Suppressor macrophage (primary cell): ENCODE measurements around the gene TAS2R39.
"Not testable (repeated sequence)": the region's sequence is repeated elsewhere in the genome, so short reads cannot be mapped to it uniquely, and the experiment has no call there.

Experiments used
- DNase-seq, 4 experiments: peaks; one replicate each; pipeline ENCODE4 v3.0.0-alpha.2; 2020 to 2022
- total RNA-seq, 17 experiments: gene quantifications; one replicate each; lab custom pipeline; 2026; ENCODE audit warnings: mixed read lengths in 6 of 17, inconsistent platforms in 3 of 17; lab: John Stamatoyannopoulos, UW

Gene TAS2R39
- total RNA-seq: 0 to 0.11 (median 0) reads per million in 17 experiments

GRCh38 chr7:143183024-143183423 is at the start of gene TAS2R39:
TSS of gene TAS2R39 (plus strand) at chr7:143183419. CDS start at chr7:143183419, 0 bp downstream.
- DNase-seq: no peak

GRCh38 chr7:143147070-143147469 is 36.1 kb upstream of the TAS2R39 start:
- DNase-seq: no peak

- no peak for DNase-seq
Measured at GRCh38 chr7:143148050-143148449, 35.2 kb upstream of the TAS2R39 start.

- DNase-seq: no peak
Measured at GRCh38 chr7:143148651-143149050, 34.6 kb upstream of the TAS2R39 start.

DNA sequence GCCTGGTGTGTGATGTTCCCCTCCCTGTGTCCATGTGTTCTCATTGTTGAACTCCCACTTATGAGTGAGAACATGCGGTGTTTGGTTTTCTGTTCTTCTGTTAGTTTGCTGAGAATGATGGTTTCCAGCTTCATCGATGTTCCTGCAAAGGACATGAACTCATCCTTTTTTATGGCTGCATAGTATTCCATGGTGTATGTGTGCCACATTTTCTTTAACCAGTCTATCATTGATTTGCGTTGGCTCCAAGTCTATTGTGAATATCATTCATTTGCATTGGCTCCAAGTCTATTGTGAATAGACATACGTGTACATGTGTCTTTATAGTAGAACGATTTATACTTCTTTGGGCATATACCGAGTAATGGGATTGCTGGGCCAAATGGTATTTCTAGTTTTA is 32.5 kb upstream of the TAS2R39 start:
- not testable (repeated sequence) for DNase-seq

DNA sequence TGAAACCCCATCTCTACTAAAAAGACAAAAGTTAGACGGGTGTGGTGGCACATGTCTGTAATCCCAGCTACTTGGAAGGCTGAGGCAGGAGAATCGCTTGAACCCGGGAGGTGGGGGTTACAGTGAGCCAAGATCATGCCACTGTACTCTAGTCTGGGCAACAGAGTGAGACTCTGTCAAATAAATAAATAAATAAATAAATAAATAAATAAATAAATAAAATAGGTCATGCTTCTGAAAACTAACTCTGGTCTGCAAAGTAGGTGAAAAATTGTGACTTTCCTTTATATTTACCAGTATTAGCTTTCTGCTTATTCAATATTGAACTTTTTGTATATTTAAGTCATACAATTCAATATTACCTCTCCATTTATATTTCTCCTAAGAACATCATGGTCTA is 24.6 kb upstream of the TAS2R39 start:
- DNase-seq: not testable (repeated sequence)

DNA sequence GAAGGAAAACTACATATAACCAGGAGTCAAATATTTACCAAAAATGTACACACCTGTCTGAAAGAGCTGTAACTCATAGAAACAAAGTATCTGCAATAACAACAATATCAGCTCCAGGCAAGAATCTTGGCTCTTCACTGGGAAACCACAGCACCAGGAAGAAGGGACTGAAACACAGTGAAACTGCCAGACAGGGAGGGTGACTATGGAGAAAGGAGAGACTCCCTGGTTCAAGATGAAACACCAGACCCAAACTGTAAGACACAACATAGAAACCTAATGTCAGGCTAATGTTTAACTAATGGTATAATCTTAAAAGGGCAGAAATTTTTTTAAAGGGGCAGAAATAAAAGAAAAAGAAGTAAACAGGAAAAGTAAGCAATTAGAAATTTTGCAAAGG is 11.5 kb upstream of the TAS2R39 start:
- DNase-seq: no peak

DNA sequence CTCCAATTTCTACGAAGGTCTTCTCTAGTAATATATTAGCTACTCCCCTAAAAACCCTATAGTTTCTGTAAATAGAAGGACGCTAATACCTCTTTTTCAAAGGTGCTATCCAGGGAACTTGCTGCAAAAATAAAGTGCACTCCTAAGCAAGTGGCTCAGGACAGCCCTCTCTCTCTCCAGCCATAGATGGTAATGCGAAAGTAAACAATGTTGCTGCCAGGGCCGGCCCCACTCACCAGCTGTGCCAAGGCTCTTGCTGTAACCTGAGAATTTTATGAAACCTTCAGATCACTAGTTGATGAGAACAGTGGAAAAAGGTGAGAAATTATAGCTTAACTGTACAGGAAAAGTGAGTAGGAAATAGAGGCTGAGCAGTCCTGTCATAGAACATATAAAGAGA is 10.9 kb upstream of the TAS2R39 start:
- DNase-seq: no peak

GRCh38 chr7:143176128-143176527 is 7.1 kb upstream of the TAS2R39 start:
- DNase-seq: no peak

- peak in 2 of 4 experiments; percentile 20 for DNase-seq
Measured at GRCh38 chr7:143177374-143178119, 5.7 kb upstream of the TAS2R39 start.

- DNase-seq: not testable (repeated sequence)
Measured at GRCh38 chr7:143180771-143181170, 2.4 kb upstream of the TAS2R39 start.

- DNase-seq: no peak
Measured at GRCh38 chr7:143181349-143181748, 1.9 kb upstream of the TAS2R39 start.

DNA sequence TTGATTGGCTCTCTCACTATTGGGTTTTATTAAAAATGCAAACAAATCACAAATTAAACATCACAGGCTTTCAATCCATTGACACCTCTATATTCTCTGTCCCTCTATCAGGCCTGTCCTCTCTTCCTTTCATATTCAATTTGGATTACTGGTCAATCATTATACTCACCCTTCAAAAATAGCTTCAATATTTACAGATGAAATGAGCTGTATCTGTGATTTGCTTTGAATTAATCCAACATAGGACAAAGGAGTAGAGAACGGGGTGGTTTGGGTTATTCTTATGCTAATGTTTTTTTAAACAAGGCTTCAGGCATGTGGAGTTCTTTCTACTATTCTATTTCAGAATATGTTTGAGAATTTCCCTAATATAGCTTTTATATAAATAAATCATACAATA is 2.3 kb downstream of the TAS2R39 start:
- DNase-seq: no peak

DNA sequence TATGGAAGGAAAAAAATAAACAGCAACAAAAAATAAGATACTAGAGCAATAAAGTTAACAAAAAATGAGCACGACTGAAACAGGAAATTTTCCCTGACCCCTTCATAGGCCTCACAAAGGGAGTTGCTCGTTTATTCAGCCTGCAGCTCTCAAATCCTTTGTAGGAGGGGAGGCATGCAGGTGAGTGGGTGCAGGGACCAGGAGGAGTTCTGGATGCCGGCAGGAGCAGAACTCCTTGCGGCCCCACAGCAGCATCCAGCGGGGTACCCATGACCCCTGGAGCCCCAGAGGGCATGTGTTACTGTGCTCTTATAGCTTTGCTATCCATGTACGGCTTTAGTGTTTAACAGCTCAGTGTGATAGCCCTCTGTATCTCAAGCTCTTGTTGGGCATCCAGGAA is 5.8 kb downstream of the TAS2R39 start:
- no peak for DNase-seq

DNA sequence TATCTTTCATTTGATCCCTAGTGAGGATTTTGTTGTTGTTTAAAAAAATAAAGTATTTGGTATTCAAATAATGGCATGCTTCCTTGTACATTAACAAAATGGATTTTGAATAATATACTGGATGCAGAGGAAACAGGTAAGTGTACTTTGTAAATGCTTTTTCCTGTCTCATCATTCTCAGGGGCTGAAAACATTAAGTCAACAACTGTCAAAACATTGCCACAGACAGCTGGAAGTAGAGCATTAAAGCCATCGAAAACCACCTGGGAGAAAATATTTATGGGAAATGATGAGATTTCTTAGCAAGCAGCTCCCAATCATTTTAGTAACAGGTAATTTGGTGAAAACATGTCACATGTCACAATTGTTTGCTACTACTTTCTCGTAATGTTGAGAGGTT is 10.7 kb downstream of the TAS2R39 start:
- DNase-seq: no peak

DNA sequence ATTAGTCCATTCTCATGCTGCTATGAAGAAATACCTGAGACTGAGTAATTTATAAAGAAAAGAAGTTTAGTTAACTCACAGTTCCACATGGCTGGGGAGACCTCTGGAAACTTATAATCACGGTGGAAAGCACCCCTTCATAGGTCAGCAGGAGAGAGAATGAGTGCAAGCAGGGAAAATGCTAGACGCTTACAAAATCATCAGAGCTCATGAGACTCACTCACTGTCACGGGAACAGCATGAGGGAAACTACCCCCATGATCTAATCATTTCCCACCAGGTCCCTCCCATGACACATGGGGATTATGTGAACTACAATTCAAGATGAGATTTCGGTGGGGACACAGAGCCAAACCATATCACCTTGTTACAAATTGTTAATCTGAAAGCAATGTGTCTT is 15.8 kb downstream of the TAS2R39 start:
- peak; percentile 51 to 80 (median 62) for DNase-seq

DNA sequence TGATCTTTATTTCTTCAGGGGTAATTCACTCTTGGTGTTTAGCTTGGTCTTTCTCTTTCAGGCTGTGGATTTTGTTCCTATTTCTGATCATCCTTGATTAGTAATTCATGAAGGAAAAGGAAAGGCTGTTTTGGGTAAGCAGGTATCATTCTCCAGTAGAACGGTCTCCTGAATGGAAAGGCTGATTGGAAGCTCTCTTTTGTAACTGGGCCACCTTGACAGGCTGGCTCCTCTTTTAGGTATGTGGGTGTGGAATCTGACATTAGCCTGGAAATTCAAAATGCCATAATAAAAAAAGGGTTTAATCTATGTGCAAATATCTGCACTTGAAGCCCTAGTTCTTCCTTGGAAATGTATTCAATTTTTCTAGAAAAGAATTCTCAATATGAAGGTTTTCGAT is 18.9 kb downstream of the TAS2R39 start:
- no peak for DNase-seq

DNA sequence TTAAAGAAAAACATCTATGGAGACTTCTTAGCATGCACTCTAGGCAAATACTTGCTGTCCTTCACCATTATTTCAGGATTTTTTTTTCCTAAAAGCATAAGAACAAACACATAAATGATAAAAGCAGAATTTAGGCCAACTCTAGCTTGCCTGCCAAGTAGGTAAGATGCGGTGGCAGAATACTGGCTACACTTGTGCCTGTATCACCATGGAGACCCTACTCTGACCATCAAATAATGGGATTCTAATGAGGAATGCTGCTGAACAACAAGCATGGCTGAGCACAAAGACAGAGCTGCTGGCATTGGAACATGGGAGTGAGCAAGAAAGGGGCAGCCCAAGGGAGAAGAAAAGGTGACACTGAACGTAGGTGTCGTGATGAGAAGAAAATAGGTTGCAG is 20.2 kb downstream of the TAS2R39 start:
- no peak for DNase-seq

- peak; percentile 90 to 97 (median 94) for DNase-seq
Measured at GRCh38 chr7:143205560-143206293, 22.5 kb downstream of the TAS2R39 start.

GRCh38 chr7:143210541-143210940 is 27.3 kb downstream of the TAS2R39 start:
- DNase-seq: no peak

- DNase-seq: not testable (repeated sequence)
Measured at GRCh38 chr7:143213478-143213877, 30.3 kb downstream of the TAS2R39 start.

GRCh38 chr7:143214789-143215679 is 31.8 kb downstream of the TAS2R39 start:
- peak; percentile 84 to 96 (median 90) for DNase-seq

DNA sequence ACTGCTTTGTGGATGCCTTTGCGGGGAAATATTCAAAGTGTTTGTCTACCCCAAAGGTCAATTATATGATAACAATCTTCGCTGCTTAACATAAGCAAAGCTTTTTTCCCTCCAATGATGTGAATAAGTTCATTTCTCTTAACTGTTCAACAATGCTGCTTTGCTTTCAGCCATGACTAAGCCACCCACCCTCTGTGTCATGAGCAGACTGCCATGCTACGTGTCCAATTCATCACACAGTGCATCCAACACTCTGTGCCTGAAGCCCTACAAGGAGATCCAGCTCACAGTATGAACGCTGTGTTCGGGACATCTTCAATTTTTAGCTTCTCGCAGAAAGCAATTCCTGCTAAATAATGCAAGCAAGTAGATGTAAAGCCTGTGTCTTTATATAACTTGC is 32.9 kb downstream of the TAS2R39 start:
- DNase-seq: peak; percentile 18 to 57 (median 46)
